NCI-H2081 (cell line): ENCODE data around the gene SEPTIN7.

ENCODE experiments used
- DNase-seq, 2 experiments: peaks; one replicate each; lab custom pipeline; 2025; lab: John Stamatoyannopoulos, UW

SEPTIN7 gene

GRCh38 chr7:35839860-35840854 lies 39.3 kb downstream of the SEPTIN7 start:
- no peak for DNase-seq

- DNase-seq: no peak
Observed at GRCh38 chr7:35846816-35847412, 46.1 kb downstream of the SEPTIN7 start.

DNA sequence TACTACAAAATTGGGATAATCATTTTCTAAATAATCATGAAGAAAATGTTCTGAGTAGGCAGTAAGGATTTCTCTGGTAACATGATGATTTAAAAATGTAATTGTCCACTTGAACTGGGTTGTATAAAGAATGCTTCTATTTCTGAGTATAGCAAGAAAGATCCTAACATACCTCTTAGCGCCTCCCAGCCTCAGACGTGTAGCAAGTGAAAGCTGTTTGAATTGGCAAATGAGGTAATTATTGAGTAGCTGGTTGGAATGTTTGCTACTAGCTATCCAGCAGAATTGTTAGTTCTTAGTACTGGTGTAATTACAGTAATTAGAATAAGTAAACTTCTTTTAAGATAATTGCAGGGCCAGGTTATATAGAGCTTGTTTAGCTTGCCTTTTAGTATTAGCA lies 47.9 kb downstream of the SEPTIN7 start:
- peak; percentile 5 to 84 for DNase-seq

DNA sequence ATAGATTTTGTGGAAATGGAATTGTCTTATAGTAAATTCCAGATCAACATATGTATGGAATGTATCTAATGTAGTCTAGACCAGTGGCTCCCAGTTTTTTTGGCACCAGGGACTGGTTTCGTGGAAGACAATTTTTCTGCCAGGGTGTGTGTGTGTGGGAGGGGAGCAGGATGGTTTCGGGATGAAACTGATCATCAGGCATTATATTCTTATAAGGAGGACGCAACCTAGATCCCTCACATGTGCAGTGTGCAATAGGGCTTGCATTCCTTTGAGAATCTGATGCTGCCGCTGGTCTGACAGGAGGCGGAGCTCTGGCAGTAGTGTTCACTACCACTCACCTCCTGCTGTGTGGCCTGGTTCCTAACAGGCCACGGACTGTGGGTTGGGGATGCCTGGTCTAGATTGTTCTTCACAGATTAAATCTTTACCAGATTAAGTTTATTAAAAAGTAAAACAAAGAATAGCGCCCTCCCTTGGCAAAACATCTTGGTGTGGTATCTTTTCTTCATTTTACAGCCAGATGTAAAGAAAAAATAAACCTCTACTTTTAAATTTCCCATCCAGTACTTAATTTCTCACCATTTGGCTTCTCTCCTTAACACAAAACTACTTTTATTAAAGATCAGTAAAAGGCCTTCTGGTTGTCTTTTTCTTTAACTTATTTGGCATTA lies 48.4 kb downstream of the SEPTIN7 start:
- peak; percentile 2 to 49 for DNase-seq

GRCh38 chr7:35849954-35850353 lies 49.1 kb downstream of the SEPTIN7 start:
- no peak for DNase-seq
